H9 (cell line): ENCODE results near the gene KLHL5. TPM values are rescaled to one million over a fixed set of nuclear protein-coding genes. Genes with fewer than 3 reads are reported as not detected.
A peak's percentile ranks its signal among the peaks of the same experiment; 100 is the strongest.

Experiments
- DNase-seq: peaks from one replicate; pipeline ENCODE4 v3.0.0-alpha.2; 2017
- H2AFZ ChIP-seq: one replicate; pipeline ENCODE4 v1.6.1; 2013; ENCODE audit warnings: mild to moderate bottlenecking, low read length, control low read depth, moderate library complexity
- H2AK5ac ChIP-seq: 2 replicates; pipeline ENCODE4 v1.6.1; 2013; ENCODE audit warnings: low read length, control low read depth, mixed read lengths; ENCODE audit not compliant: insufficient read length
- H2BK120ac ChIP-seq: one replicate; pipeline ENCODE4 v1.6.1; 2013; ENCODE audit warnings: low read depth, mild to moderate bottlenecking, low read length, control low read depth, inconsistent platforms; ENCODE audit not compliant: poor library complexity, severe bottlenecking
- H2BK12ac ChIP-seq: 2 replicates; pipeline ENCODE4 v1.6.1; 2013; ENCODE audit warnings: low read length, control low read depth, mixed read lengths, low read depth; ENCODE audit not compliant: insufficient read length
- H2BK15ac ChIP-seq: 2 replicates; pipeline ENCODE4 v1.6.1; 2013; ENCODE audit warnings: low read depth, low read length, control low read depth
- H2BK20ac ChIP-seq: one replicate; pipeline ENCODE4 v1.6.1; 2013; ENCODE audit warnings: low read depth, mild to moderate bottlenecking, low read length, control low read depth, inconsistent platforms; ENCODE audit not compliant: poor library complexity, severe bottlenecking
- H2BK5ac ChIP-seq: 2 replicates; pipeline ENCODE4 v1.6.1; 2013; ENCODE audit warnings: low read length, control low read depth, mixed read lengths; ENCODE audit not compliant: insufficient read length
- H3K14ac ChIP-seq: 2 replicates; pipeline ENCODE4 v1.6.1; 2013; ENCODE audit warnings: low read length, control low read depth; ENCODE audit not compliant: insufficient read depth
- H3K18ac ChIP-seq: 2 replicates; pipeline ENCODE4 v1.6.1; 2013; ENCODE audit warnings: low read depth, mild to moderate bottlenecking, mixed read lengths, low read length, control low read depth; ENCODE audit not compliant: insufficient read length
- H3K23ac ChIP-seq: 2 replicates; pipeline ENCODE4 v1.6.1; 2013; ENCODE audit warnings: low read length, control low read depth, mixed read lengths, low read depth; ENCODE audit not compliant: insufficient read length
- H3K23me2 ChIP-seq: 2 replicates; pipeline ENCODE4 v1.6.1; 2013; ENCODE audit warnings: low read depth, mild to moderate bottlenecking, mixed read lengths, low read length, control low read depth; ENCODE audit not compliant: insufficient read length, poor library complexity, severe bottlenecking
- H3K27ac ChIP-seq: 2 replicates; pipeline ENCODE4 v1.5.1; 2013; ENCODE audit warnings: low read length, control low read depth, mixed read lengths, low read depth; ENCODE audit not compliant: insufficient read length
- H3K27me3 ChIP-seq: 2 replicates; pipeline ENCODE4 v1.6.1; 2013; ENCODE audit warnings: low read length, control low read depth, inconsistent platforms; ENCODE audit not compliant: insufficient read depth
- H3K4ac ChIP-seq: 2 replicates; pipeline ENCODE4 v1.6.1; 2013; ENCODE audit warnings: low read depth, mild to moderate bottlenecking, control low read depth, inconsistent platforms, low read length, moderate library complexity
- H3K4me1 ChIP-seq: 2 replicates; pipeline ENCODE4 v1.6.1; 2013; ENCODE audit warnings: low read length, control low read depth, inconsistent platforms; ENCODE audit not compliant: insufficient read depth
- H3K4me2 ChIP-seq: 2 replicates; pipeline ENCODE4 v1.6.1; 2013; ENCODE audit warnings: low read length, control low read depth, mixed read lengths; ENCODE audit not compliant: insufficient read length, insufficient read depth
- H3K56ac ChIP-seq: 2 replicates; pipeline ENCODE4 v1.6.1; 2013; ENCODE audit warnings: low read depth, mild to moderate bottlenecking, mixed read lengths, low read length, control low read depth; ENCODE audit not compliant: insufficient read length
- H3K79me1 ChIP-seq: 2 replicates; pipeline ENCODE4 v1.6.1; 2013; ENCODE audit warnings: low read depth, mild to moderate bottlenecking, moderate library complexity, low read length, control low read depth, inconsistent platforms; ENCODE audit not compliant: insufficient read depth, poor library complexity, severe bottlenecking
- H3K79me2 ChIP-seq: 2 replicates; pipeline ENCODE4 v1.6.1; 2013; ENCODE audit warnings: low read length, control low read depth, inconsistent platforms; ENCODE audit not compliant: insufficient read depth
- H3K9ac ChIP-seq: 2 replicates; pipeline ENCODE4 v1.6.1; 2013; ENCODE audit warnings: low read length, control low read depth, mixed read lengths; ENCODE audit not compliant: insufficient read length; ENCODE audit errors: extremely low read depth
- H3K9me3 ChIP-seq: one replicate; pipeline ENCODE4 v1.6.1; 2013; ENCODE audit warnings: low read depth, low read length, inconsistent platforms; ENCODE audit not compliant: control insufficient read depth
- H3T11ph ChIP-seq: one replicate; pipeline ENCODE4 v1.6.1; 2013; ENCODE audit warnings: mild to moderate bottlenecking, low read length, control low read depth, inconsistent platforms
- H4K20me1 ChIP-seq: one replicate; pipeline ENCODE4 v1.6.1; 2013; ENCODE audit not compliant: control insufficient read depth, insufficient read length, insufficient read depth
- H4K5ac ChIP-seq: 2 replicates; pipeline ENCODE4 v1.6.1; 2013; ENCODE audit warnings: low read depth, mild to moderate bottlenecking, mixed read lengths, low read length, control low read depth; ENCODE audit not compliant: insufficient read length
- H4K8ac ChIP-seq: replicated peaks from 2 replicates; pipeline ENCODE4 v1.6.1; 2013; ENCODE audit warnings: low read length, control low read depth, mixed read lengths, low read depth; ENCODE audit not compliant: insufficient read length
- H4K91ac ChIP-seq: 2 replicates; pipeline ENCODE4 v1.6.1; 2013; ENCODE audit warnings: low read depth, mild to moderate bottlenecking, moderate library complexity, mixed read lengths, low read length, control low read depth; ENCODE audit not compliant: insufficient read length
- H3K27ac Mint-ChIP-seq, 3 experiments: 2 replicates in 2 of 3; 3 replicates in 1 of 3; pipeline ENCODE4 v1.8.0; 2020 to 2021; ENCODE audit warnings: mixed read lengths in 3 of 3, mild to moderate bottlenecking in 1 of 3, moderate library complexity in 1 of 3
- H3K27me3 Mint-ChIP-seq: 2 replicates; pipeline ENCODE4 v1.8.0; 2021; ENCODE audit warnings: low read depth, mild to moderate bottlenecking, moderate library complexity, mixed read lengths
- H3K36me3 Mint-ChIP-seq, 3 experiments: 2 replicates in 2 of 3; 3 replicates in 1 of 3; pipeline ENCODE4 v1.8.0; 2020 to 2021; ENCODE audit warnings: low read depth in 3 of 3, mixed read lengths in 3 of 3; ENCODE audit not compliant: insufficient read depth in 1 of 3
- H3K4me1 Mint-ChIP-seq, 2 experiments: 2 replicates each; pipeline ENCODE4 v1.8.0; 2020; ENCODE audit warnings: mixed read lengths in 2 of 2
- H3K4me3 Mint-ChIP-seq, 2 experiments: 2 replicates in 1 of 2; 3 replicates in 1 of 2; pipeline ENCODE4 v1.8.0; 2020 to 2021; ENCODE audit warnings: mild to moderate bottlenecking in 2 of 2, mixed read lengths in 2 of 2, moderate library complexity in 1 of 2
- H3K9me3 Mint-ChIP-seq, 2 experiments: 2 replicates in 1 of 2; 3 replicates in 1 of 2; pipeline ENCODE4 v1.8.0; 2020; ENCODE audit warnings: mild to moderate bottlenecking in 2 of 2, mixed read lengths in 2 of 2, moderate library complexity in 1 of 2
- CTCF ChIP-seq: fragments of 200-600 bp; sonication (generic); conservative IDR thresholded peaks from 3 replicates; pipeline ENCODE4 v1.8.0; 2021; ENCODE audit warnings: antibody characterized with exemption, mild to moderate bottlenecking
- WGBS: extraction: QIAGEN DNeasy Blood & Tissue Kit; methylation state at CpG from one replicate; pipeline ENCODE4 v1.1.7; 2013; ENCODE audit warnings: missing lambda C conversion rate, low lambda C conversion rate, mixed read lengths; ENCODE audit not compliant: insufficient read length; ENCODE audit errors: extremely low coverage; 5-methylcytosine and 5-hydroxymethylcytosine counted together
- total RNA-seq: library from RNA; stranded (reverse); gene quantifications from 2 replicates; pipeline ENCODE4 v1.2.1, GENCODE V29; 2021

KLHL5 gene
- total RNA-seq, 1 experiment from 2014 or later, result 16.8 TPM

GRCh38 chr4:39036172-39036571 is 25.9 kb upstream of the KLHL5 start:
- Histone ChIP-seq H3T11ph (no peak overlapping the region), H3K9ac (no peak overlapping the region), H3K56ac (no peak overlapping the region), H4K8ac (no peak overlapping the region), H2BK120ac (no peak overlapping the region), H2BK15ac (no peak overlapping the region), H3K23ac (no peak overlapping the region), H3K79me1 (no peaks in the 10 kb centered on the region), H2BK20ac (no peak overlapping the region), H3K79me2 (no peaks in the 10 kb centered on the region), H4K5ac (no peak overlapping the region), H3K4me1 (peaks cover 2% of the 10 kb centered on the region; the same call in 1 of the 2 replicates), H3K23me2 (no peaks in the 10 kb centered on the region), H3K14ac (no peak overlapping the region), H3K27ac (no peak overlapping the region), H3K4ac (no peak overlapping the region), H2AK5ac (no peak overlapping the region), H2AFZ (no peak overlapping the region), H2BK5ac (no peak overlapping the region), H4K91ac (no peak overlapping the region), H3K4me2 (no peak overlapping the region), H3K9me3 (no peaks in the 10 kb centered on the region), H3K18ac (no peak overlapping the region), H3K27me3 (no peaks in the 10 kb centered on the region), H2BK12ac (no peak overlapping the region), H4K20me1 (no peaks in the 10 kb centered on the region)
- Mint-ChIP-seq H3K27ac (peak overlapping the region in 1 of 3 experiments; percentile 63; a peak in 1 of 7 replicates), H3K27me3 (no peaks in the 10 kb centered on the region), H3K4me1 (peaks cover 6 to 9% of the 10 kb centered on the region in 2 experiments), H3K36me3 (no peaks in the 10 kb centered on the region), H3K4me3 (no peak overlapping the region), H3K9me3 (no peaks in the 10 kb centered on the region)
- DNase-seq, result no peak
- no peak for TF ChIP-seq CTCF
- WGBS, result no CpG with 5 or more reads among the region's 7 CpGs
